Hepatocyte (in vitro differentiated cells): ENCODE results near the gene AMDHD2.

Experiments
- EZH2 ChIP-seq: fragments of 200-600 bp; sonication (generic); IDR thresholded peaks from 2 replicates; pipeline ENCODE4 v1.6.1; 2016; ENCODE audit warnings: antibody characterized with exemption, mild to moderate bottlenecking, borderline replicate concordance
- EZH2phosphoT487 ChIP-seq: fragments of 200-600 bp; sonication (generic); IDR thresholded peaks from one replicate; pipeline ENCODE4 v1.6.1; 2018; ENCODE audit warnings: antibody characterized with exemption, mild to moderate bottlenecking, low read depth, moderate library complexity; ENCODE audit not compliant: unreplicated experiment, severe bottlenecking
- TF ChIP-seq, protein P1 (sequence below): fragments of 200-600 bp; sonication (generic); IDR thresholded peaks from 2 replicates; pipeline ENCODE4 v1.5.1; 2016; ENCODE audit warnings: antibody characterized with exemption, mild to moderate bottlenecking; ENCODE audit not compliant: poor library complexity

DNA sequence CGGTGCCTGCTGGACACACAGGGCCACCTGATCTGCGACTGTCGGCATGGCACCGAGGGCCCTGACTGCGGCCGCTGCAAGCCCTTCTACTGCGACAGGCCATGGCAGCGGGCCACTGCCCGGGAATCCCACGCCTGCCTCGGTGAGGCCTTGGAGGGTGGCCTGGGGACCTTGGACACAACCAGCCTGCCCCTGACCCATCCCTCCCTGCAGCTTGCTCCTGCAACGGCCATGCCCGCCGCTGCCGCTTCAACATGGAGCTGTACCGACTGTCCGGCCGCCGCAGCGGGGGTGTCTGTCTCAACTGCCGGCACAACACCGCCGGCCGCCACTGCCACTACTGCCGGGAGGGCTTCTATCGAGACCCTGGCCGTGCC is 47.7 kb upstream of the AMDHD2 start:
- TF ChIP-seq, protein P1, sequence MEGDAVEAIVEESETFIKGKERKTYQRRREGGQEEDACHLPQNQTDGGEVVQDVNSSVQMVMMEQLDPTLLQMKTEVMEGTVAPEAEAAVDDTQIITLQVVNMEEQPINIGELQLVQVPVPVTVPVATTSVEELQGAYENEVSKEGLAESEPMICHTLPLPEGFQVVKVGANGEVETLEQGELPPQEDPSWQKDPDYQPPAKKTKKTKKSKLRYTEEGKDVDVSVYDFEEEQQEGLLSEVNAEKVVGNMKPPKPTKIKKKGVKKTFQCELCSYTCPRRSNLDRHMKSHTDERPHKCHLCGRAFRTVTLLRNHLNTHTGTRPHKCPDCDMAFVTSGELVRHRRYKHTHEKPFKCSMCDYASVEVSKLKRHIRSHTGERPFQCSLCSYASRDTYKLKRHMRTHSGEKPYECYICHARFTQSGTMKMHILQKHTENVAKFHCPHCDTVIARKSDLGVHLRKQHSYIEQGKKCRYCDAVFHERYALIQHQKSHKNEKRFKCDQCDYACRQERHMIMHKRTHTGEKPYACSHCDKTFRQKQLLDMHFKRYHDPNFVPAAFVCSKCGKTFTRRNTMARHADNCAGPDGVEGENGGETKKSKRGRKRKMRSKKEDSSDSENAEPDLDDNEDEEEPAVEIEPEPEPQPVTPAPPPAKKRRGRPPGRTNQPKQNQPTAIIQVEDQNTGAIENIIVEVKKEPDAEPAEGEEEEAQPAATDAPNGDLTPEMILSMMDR = no peak
- no peak for TF ChIP-seq EZH2
- TF ChIP-seq EZH2phosphoT487 = no peak
